GM19043 (cell line): ENCODE measurements around the gene WIPF2.

Source experiments
- ATAC-seq: cut with Tn5 transposase; IDR thresholded peaks from one replicate; pipeline ENCODE4 v1.9.1; 2021; ENCODE audit warnings: low read depth; ENCODE audit not compliant: unreplicated experiment

The WIPF2 gene

DNA sequence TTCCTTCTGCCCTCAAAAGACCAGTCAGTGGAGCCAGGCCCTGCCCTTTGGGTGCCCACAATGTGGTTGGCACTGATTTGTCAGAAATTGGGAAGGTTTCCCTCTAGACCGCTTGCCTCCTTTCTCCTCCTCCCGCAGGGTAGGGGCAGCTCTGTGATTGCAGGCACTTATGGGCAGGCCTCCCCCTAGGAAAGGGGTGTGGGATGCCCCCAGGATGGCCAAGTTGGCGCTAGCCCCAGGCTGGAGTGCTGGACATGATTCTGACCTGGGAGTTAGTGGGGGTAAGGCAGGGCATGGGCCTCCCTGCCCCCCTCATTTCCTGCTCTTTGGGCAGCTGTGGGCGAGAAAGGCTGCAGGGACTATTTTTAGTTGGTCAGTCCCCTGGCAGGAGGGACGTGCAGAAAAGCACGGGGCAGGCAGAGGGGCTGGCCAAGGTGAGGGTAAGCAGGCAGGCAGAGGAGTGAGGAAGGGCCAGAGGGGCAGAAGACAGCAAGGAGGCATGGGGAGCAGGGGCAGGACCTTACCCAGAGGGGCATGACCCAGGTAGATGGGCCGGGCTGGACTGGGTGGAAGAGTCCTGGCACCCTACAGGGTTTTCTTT lies 93.1 kb downstream of the WIPF2 start:
- ATAC-seq = no peak

- no peak for ATAC-seq
Measured at GRCh38 chr17:40312893-40313667, 94.0 kb downstream of the WIPF2 start.

DNA sequence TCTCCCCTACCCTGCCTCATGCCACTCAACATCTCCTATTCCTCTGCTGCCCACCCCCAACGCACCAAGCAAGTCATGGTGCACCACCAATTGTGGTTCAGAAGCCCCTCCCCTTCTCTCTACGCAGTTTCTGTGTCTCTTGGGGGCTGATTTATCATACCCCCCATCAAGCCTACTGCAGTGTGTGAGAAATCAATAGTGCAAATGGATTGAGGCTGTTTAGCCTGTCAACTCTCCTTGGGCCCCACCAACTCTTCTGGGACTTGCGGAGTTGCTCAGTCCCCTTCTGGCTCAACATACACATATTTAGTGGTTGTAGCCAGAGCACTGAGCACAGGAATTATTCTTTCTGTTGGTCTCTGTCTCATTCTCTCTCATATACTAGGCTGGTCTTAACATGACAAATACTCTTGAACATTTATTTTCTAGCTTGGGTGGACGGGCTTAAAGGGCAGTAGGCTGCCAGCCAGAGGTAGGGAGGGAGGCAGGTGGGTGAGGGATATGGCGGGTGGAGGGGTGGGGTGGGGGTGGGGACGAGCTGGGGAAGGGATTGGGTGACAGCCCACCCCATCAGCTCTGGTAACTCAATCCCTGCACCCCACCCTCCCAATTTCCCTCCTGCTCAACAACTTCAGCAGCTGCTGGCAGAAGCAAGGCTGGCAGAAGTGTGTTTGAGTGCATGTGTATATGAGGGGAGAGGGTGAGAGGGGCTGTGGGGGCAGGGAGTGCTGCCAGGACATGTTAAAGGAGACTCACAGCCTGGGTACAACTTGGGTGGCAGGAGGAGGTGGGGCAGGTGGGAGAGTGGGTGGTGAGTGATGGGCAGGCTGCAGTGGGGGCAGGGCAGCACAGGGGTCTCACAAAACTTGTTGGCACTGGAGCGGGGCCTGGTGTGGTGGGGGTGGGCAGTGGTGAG lies 94.8 kb downstream of the WIPF2 start:
- ATAC-seq = no peak

DNA sequence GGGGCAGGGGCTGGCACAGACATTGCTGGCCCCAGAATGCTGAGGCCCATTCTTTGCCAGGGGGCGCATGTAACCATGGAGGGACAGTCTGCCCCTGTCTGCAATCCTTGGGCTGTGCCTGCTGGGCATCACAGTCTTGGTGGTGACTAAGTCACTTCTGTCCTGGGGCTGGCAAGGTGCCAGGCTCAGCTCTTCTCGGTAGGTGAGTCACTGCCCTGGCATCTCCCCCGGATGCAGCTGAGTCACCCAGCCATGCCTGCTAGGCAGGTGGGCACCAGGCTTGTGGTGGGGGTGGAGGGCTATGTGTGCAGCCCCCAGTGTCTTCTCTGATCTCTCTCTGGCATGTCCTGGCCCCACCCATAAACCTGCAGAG lies 95.5 kb downstream of the WIPF2 start:
- ATAC-seq = no peak

GRCh38 chr17:40315206-40315605 lies 96.1 kb downstream of the WIPF2 start:
- ATAC-seq = no peak

GRCh38 chr17:40315678-40316570 lies 96.8 kb downstream of the WIPF2 start:
- no peak for ATAC-seq

DNA sequence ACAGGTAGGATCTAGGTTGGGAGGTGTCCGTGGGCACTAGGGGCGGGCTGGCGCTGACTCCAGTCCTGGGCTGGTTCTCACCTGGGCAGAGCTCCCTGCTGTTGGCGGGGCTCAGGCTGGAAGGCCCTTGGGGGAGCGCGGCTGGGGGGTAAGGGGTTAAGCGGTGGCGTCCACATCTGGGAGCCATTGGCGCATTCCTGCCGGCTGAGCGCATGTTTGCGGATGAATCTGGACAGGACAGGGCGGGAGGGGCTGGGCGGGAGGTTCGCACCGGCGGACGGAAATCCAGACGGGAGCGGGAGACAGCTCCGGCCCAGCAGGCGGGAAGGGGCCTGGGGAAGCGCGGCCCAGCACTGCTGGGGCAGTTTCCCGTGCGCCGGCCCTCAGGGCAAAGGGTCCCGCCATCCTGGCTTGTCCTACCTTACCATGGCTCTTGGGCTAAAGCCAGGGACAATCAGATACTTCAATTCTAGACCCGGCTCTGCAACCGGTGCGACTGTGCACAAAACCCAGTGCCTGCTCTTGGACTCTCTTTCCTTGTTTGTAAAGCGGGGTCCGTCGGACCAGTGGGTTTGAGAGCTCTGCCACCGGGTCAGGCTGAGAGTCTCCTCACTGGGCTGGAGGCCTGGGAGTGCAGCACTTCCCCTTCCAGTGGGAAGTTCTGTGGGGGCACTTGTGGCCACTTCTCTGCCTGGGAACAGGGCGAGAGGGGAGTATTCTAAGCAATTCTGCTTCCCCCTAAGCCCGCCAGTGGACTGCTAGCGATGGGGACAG lies 97.7 kb downstream of the WIPF2 start:
- no peak for ATAC-seq

GRCh38 chr17:40317345-40317873 lies 98.3 kb downstream of the WIPF2 start:
- no peak for ATAC-seq

GRCh38 chr17:40317880-40318829 lies 99.1 kb downstream of the WIPF2 start:
- ATAC-seq = peak; percentile 63

DNA sequence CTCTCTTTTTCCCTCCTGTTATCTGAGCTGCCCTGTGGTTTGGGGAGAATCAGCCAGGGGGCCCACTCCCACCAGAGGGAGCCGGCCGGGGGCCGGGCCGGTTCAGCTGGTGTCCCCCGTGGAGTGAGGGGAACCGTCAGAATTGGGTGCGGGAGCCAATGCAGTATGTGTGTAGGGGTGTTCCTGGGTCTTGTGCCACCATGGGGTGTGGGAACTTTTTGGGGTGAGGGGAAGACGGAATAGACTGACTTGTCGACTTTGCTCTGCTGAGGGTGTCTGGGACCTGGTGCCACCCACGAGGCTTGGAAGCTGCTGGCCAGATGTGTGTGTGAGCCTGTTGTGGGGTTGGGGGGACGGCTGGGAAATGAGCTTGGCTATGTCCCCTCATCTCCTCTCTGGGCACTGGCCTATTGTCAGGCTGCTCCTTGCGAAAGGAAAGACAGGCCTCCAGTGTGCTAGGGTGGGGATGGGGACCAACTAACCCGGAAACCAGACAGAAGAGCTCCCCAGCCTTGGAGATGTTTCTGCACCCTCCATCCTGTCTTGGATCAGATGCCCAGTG lies 99.8 kb downstream of the WIPF2 start:
- no peak for ATAC-seq

- ATAC-seq = no peak
Measured at GRCh38 chr17:40319651-40320540, 100.8 kb downstream of the WIPF2 start.

- no peak for ATAC-seq
Measured at GRCh38 chr17:40320756-40321523, 101.8 kb downstream of the WIPF2 start.

DNA sequence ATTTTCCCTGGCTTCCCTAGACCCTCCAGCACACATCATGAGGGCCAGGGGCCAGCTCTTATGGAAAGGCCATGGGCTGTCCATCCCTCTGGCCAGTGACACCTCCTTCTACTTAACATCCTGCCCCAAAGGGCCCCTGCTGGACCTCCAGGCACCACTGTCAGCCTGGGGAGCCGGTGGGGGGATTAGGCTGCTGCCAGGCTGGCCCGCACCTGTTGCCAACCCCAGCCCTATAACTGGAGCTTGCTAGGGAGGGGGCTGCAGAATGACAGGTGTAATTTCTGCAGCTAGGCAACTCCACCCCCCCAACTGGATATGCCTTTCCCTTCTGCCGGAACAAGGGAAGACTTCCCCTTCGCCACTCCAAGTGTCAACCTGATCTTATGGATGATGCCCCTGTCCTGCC lies 102.4 kb downstream of the WIPF2 start:
- ATAC-seq = no peak

DNA sequence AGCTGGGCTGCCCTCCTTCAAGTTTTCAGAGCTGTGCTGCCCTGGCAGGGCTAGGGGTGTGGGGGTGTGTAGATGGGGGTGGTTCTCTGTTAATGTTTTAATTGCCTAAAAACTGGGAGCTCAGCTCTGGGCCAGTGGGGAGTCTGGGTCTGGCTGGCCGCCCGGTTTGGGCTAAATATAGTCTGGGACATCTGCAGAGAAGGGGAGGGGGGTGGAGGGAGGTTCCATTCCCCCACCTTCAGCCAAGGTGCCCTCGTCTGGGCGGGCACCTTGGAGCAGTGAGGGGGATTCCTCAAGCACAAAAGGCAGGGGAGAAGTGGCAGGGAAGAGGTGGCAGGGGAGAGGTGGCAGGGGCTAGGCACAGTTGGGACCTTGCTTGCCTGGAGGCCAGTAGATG lies 102.9 kb downstream of the WIPF2 start:
- ATAC-seq = no peak

DNA sequence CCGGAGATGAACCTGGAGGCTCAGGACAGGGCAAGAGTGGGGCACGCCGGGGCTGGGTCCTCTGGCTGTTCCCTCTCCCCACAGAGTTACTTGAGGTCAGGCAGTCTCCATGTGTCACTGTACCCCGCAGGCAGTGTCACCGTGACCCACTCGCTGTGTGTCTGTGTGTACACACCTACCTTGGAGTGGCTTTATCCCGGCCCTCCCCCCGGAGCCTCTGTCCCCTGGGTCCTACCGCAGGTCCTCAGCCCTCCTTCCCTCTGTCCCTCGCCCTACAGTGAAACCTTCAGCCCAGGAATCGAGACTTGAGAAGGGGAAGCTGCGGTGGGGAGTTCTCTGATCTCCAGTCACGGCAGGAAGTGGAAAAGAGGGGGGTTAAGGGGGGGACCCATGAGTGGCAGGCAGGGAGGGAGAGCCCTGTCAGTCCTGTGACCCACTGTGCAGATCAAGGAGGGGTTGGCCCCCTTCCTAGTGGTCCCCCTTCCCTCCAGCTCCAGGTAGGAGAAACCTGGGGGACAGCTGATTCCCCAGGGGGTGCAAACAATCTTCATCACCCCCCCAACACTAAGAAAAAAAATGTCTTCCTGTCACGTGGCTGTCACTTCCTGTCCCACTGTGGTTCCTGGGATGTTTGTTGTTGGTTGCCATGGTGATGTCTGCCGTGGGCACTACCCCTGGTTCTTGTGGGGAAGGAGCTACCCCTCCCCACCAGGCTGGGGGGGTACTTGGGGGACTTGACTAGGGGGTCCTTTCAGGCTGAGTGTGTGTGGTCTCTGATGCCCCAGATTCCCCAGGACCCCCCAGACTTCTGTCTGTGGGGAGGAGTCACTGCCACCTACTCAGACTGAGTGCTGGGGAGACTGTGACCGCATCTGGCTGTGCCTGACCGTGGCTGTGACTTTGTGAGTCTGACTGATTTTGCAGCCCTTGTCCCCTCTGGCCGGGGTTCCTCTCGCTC lies 103.5 kb downstream of the WIPF2 start:
- no peak for ATAC-seq
